ENCODE measurements around the gene NAPEPLD. TPM values are rescaled to one million over a fixed set of nuclear protein-coding genes. Genes with fewer than 3 reads are reported as not detected.

The NAPEPLD gene
- total and polyA plus RNA-seq, 2 of the 8 experiments (the other 6 are each of a cell fraction or from before 2014, with no cell fraction given), result 4.2 to 9.9 TPM

GRCh38 chr7:103106005-103106702 lies 42.7 kb downstream of the NAPEPLD start (continued):
- TF ChIP-seq NANOG (IDR thresholded peaks at IDR 0.05; ENCODE audit: insufficient read depth, low read depth, low read length, poor library complexity, severe bottlenecking) (no peak), RFX5 (IDR thresholded peaks at IDR 0.05; ENCODE audit: borderline replicate concordance, low read depth, low read length) (no peak), RAD21 (IDR thresholded peaks at IDR 0.05 in 1 of 2, conservative IDR thresholded peaks at IDR 0.05 in 1 of 2; ENCODE audit: low read depth in 2 of 2, low read length in 2 of 2) (peak in 1 of 2 experiments; percentile 11; a peak in 1 of 4 replicates)

Measured in H1 (cell line).